Stimulated activated naive B cell treated with anti-CD40 and anti-IgM and Interleukin-4, amounts not matched to agents 10 μg/mL and 1 μg/mL and 100 μg/mL, for 72 hours (primary cell): ENCODE measurements around the gene STUM.
"Not testable (repeated sequence)": the region's sequence is repeated elsewhere in the genome, so short reads cannot be mapped to it uniquely, and the experiment has no call there.

Experiments
- ATAC-seq, 2 donors: fragments of 150-1000 bp; cut with Tn5 transposase; replicated peaks; 2 replicates each; pipeline ENCODE4 v1.10.0; 2021; ENCODE audit warnings: moderate library complexity in 1 of 2
- DNase-seq: peaks from one replicate; pipeline ENCODE4 v3.0.0; 2021
- H3K27ac Mint-ChIP-seq: one replicate; pipeline ENCODE4 v1.8.0; 2022; ENCODE audit warnings: mild to moderate bottlenecking, mixed read lengths
- H3K27me3 Mint-ChIP-seq, 2 donors: one replicate each; pipeline ENCODE4 v1.8.0; 2022; ENCODE audit warnings: mixed read lengths in 2 of 2
- H3K36me3 Mint-ChIP-seq, 2 donors: one replicate each; pipeline ENCODE4 v1.8.0; 2022; ENCODE audit warnings: mixed read lengths in 2 of 2, mild to moderate bottlenecking in 1 of 2
- H3K4me1 Mint-ChIP-seq, 2 donors: one replicate each; pipeline ENCODE4 v1.8.0; 2022; ENCODE audit warnings: mixed read lengths in 2 of 2, mild to moderate bottlenecking in 1 of 2
- H3K4me3 Mint-ChIP-seq, 2 donors: one replicate each; pipeline ENCODE4 v1.8.0; 2022; ENCODE audit warnings: mild to moderate bottlenecking in 2 of 2, mixed read lengths in 2 of 2, moderate library complexity in 1 of 2
- H3K9me3 Mint-ChIP-seq, 2 donors: one replicate each; pipeline ENCODE4 v1.8.0; 2022; ENCODE audit warnings: mixed read lengths in 2 of 2, mild to moderate bottlenecking in 1 of 2

The STUM gene

GRCh38 chr1:226617719-226618118 is 69.2 kb downstream of the STUM start:
- H3K4me1 Mint-ChIP-seq, H3K9me3 Mint-ChIP-seq, ATAC-seq, H3K4me3 Mint-ChIP-seq, H3K36me3 Mint-ChIP-seq, DNase-seq: not testable (repeated sequence)
- Mint-ChIP-seq H3K27me3 (peaks cover 0 to 11% of the 10 kb centered on the region in 2 donors), H3K27ac (peak overlapping the region; percentile 65)

GRCh38 chr1:226618380-226618779 is 69.8 kb downstream of the STUM start:
- H3K4me3 Mint-ChIP-seq: no peak overlapping the region
- H3K4me1 Mint-ChIP-seq: no peaks in the 10 kb centered on the region
- peaks cover 2 to 6% of the 10 kb centered on the region in 2 donors for H3K36me3 Mint-ChIP-seq
- no peak overlapping the region for H3K27ac Mint-ChIP-seq
- peaks cover 0 to 11% of the 10 kb centered on the region in 2 donors for H3K27me3 Mint-ChIP-seq
- peaks cover 0 to 5% of the 10 kb centered on the region in 2 donors for H3K9me3 Mint-ChIP-seq
- no peak for DNase-seq
- ATAC-seq: no peak

- H3K4me3 Mint-ChIP-seq: no peak overlapping the region
- H3K4me1 Mint-ChIP-seq: no peaks in the 10 kb centered on the region
- peaks cover 2 to 6% of the 10 kb centered on the region in 2 donors for H3K36me3 Mint-ChIP-seq
- DNase-seq (no peak), ATAC-seq (no peak)
- peaks cover 0 to 11% of the 10 kb centered on the region in 2 donors for H3K27me3 Mint-ChIP-seq
- H3K9me3 Mint-ChIP-seq: peaks cover 0 to 5% of the 10 kb centered on the region in 2 donors
- H3K27ac Mint-ChIP-seq: no peak overlapping the region
These were observed 70.5 kb downstream of the STUM start for GRCh38 chr1:226619031-226619430.

- H3K27ac Mint-ChIP-seq: no peak overlapping the region
- H3K36me3 Mint-ChIP-seq: peaks cover 7 to 22% of the 10 kb centered on the region in 2 donors
- ATAC-seq (no peak), DNase-seq (no peak)
- H3K27me3 Mint-ChIP-seq: no peaks in the 10 kb centered on the region
- peaks cover 18 to 21% of the 10 kb centered on the region in 2 donors for H3K4me1 Mint-ChIP-seq
- H3K4me3 Mint-ChIP-seq: no peak overlapping the region
- peaks cover 4 to 6% of the 10 kb centered on the region in 2 donors for H3K9me3 Mint-ChIP-seq
These were observed 73.4 kb downstream of the STUM start for GRCh38 chr1:226622012-226622411.

GRCh38 chr1:226624526-226624925 is 76.0 kb downstream of the STUM start:
- H3K27me3 Mint-ChIP-seq: no peaks in the 10 kb centered on the region
- ATAC-seq (no peak), DNase-seq (no peak)
- H3K4me3 Mint-ChIP-seq: no peak overlapping the region
- no peak overlapping the region for H3K27ac Mint-ChIP-seq
- peaks cover 8 to 9% of the 10 kb centered on the region in 2 donors for H3K9me3 Mint-ChIP-seq
- H3K36me3 Mint-ChIP-seq: peaks cover 24 to 43% of the 10 kb centered on the region in 2 donors
- peaks cover 29 to 38% of the 10 kb centered on the region in 2 donors for H3K4me1 Mint-ChIP-seq

- Mint-ChIP-seq H3K27ac (peak overlapping the region; percentile 99), H3K27me3 (no peaks in the 10 kb centered on the region), H3K4me3 (peak overlapping the region in 1 of 2 donors; percentile 2), H3K36me3 (peaks cover 32 to 51% of the 10 kb centered on the region in 2 donors), H3K4me1 (peaks cover 31 to 46% of the 10 kb centered on the region in 2 donors), H3K9me3 (peaks cover 8 to 9% of the 10 kb centered on the region in 2 donors)
- no peak for ATAC-seq
- no peak for DNase-seq
These were observed 76.8 kb downstream of the STUM start for GRCh38 chr1:226625326-226625725.

GRCh38 chr1:226625832-226626576 is 77.4 kb downstream of the STUM start:
- Mint-ChIP-seq H3K36me3 (peaks cover 36 to 57% of the 10 kb centered on the region in 2 donors), H3K27ac (peak overlapping the region; percentile 99), H3K27me3 (no peaks in the 10 kb centered on the region), H3K9me3 (peaks cover 8 to 9% of the 10 kb centered on the region in 2 donors), H3K4me3 (peak overlapping the region; percentile 57 to 70), H3K4me1 (peaks cover 37 to 52% of the 10 kb centered on the region in 2 donors)
- ATAC-seq (peak; percentile 38 to 47), DNase-seq (no peak)

- Mint-ChIP-seq H3K27ac (peak overlapping the region; percentile 99), H3K4me3 (peak overlapping the region; percentile 57 to 70), H3K36me3 (peaks cover 38 to 63% of the 10 kb centered on the region in 2 donors), H3K27me3 (no peaks in the 10 kb centered on the region), H3K4me1 (peaks cover 42 to 58% of the 10 kb centered on the region in 2 donors), H3K9me3 (peaks cover 8 to 11% of the 10 kb centered on the region in 2 donors)
- DNase-seq (peak; percentile 77), ATAC-seq (peak; percentile 74 to 85)
These were observed 78.0 kb downstream of the STUM start for GRCh38 chr1:226626577-226626956.

- ATAC-seq (peak in 1 of 2 donors; percentile 21), DNase-seq (no peak)
- Mint-ChIP-seq H3K27me3 (no peaks in the 10 kb centered on the region), H3K27ac (peak overlapping the region; percentile 99), H3K4me1 (peaks cover 46 to 64% of the 10 kb centered on the region in 2 donors), H3K36me3 (peaks cover 42 to 69% of the 10 kb centered on the region in 2 donors), H3K4me3 (peak overlapping the region in 1 of 2 donors; percentile 70), H3K9me3 (peaks cover 8 to 11% of the 10 kb centered on the region in 2 donors)
These were observed 78.6 kb downstream of the STUM start for GRCh38 chr1:226627050-226627755.

GRCh38 chr1:226627924-226628611 is 79.5 kb downstream of the STUM start:
- Mint-ChIP-seq H3K4me1 (peaks cover 53 to 73% of the 10 kb centered on the region in 2 donors), H3K9me3 (peaks cover 8% of the 10 kb centered on the region in 2 donors)

GRCh38 chr1:226628612-226629155 is 80.1 kb downstream of the STUM start:
- H3K27ac Mint-ChIP-seq: peak overlapping the region; percentile 99
- DNase-seq: no peak

More at GRCh38 chr1:226627924-226628611, 79.5 kb downstream of the STUM start:
- H3K27ac Mint-ChIP-seq: peak overlapping the region; percentile 99
- no peaks in the 10 kb centered on the region for H3K27me3 Mint-ChIP-seq
- ATAC-seq (peak; percentile 37 to 50), DNase-seq (peak; percentile 41)
- peaks cover 45 to 74% of the 10 kb centered on the region in 2 donors for H3K36me3 Mint-ChIP-seq
- H3K4me3 Mint-ChIP-seq: peak overlapping the region in 1 of 2 donors; percentile 18

GRCh38 chr1:226629210-226629895 is 80.8 kb downstream of the STUM start:
- DNase-seq (no peak), ATAC-seq (no peak)
- H3K9me3 Mint-ChIP-seq: peaks cover 8% of the 10 kb centered on the region in 2 donors
- peak overlapping the region in 1 of 2 donors; percentile 17 for H3K4me3 Mint-ChIP-seq
- peaks cover 63 to 86% of the 10 kb centered on the region in 2 donors for H3K4me1 Mint-ChIP-seq
- H3K27ac Mint-ChIP-seq: peak overlapping the region; percentile 81
- peaks cover 47 to 78% of the 10 kb centered on the region in 2 donors for H3K36me3 Mint-ChIP-seq
- no peaks in the 10 kb centered on the region for H3K27me3 Mint-ChIP-seq

More at GRCh38 chr1:226628612-226629155, 80.1 kb downstream of the STUM start:
- Mint-ChIP-seq H3K4me3 (no peak overlapping the region), H3K9me3 (peaks cover 8% of the 10 kb centered on the region in 2 donors), H3K4me1 (peaks cover 59 to 79% of the 10 kb centered on the region in 2 donors), H3K27me3 (no peaks in the 10 kb centered on the region), H3K36me3 (peaks cover 45 to 75% of the 10 kb centered on the region in 2 donors)
- ATAC-seq: no peak

- Mint-ChIP-seq H3K27ac (peak overlapping the region; percentile 81), H3K9me3 (peaks cover 8% of the 10 kb centered on the region in 2 donors), H3K36me3 (peaks cover 49 to 82% of the 10 kb centered on the region in 2 donors), H3K27me3 (no peaks in the 10 kb centered on the region), H3K4me3 (no peak overlapping the region), H3K4me1 (peaks cover 65 to 91% of the 10 kb centered on the region in 2 donors)
- no peak for DNase-seq
- ATAC-seq: no peak
These were observed 81.5 kb downstream of the STUM start for GRCh38 chr1:226629896-226630550.
